HepG2 (cell line): ENCODE data around the gene UBE2H. TPM values are rescaled to one million over a fixed set of nuclear protein-coding genes. Genes with fewer than 3 reads are reported as not detected.
A peak's percentile ranks its signal among the peaks of the same experiment; 100 is the strongest.

Experiments used
- ATAC-seq: fragments of 200-7000 bp; cut with Tn5 transposase; 3 replicates; pipeline ENCODE4 v1.9.1; 2020; ENCODE audit warnings: mild to moderate bottlenecking, moderate library complexity
- BruUV-seq: library from RNA; stranded (reverse); fragments of 400-500 nt; replicated peaks from 2 replicates; lab custom pipeline; 2021; lab: Mats Ljungman, UMichigan
- CTCF ChIA-PET: fragments of 300-600 bp; formaldehyde crosslinking; extraction: SDS; loops from one replicate; lab custom pipeline; 2021; ENCODE audit warnings: low total read pairs, inconsistent platforms, low intra/inter-chr PET ratio; lab: Yijun Ruan, JAX
- POLR2A ChIA-PET: fragments of 350-600 bp; sonication (Branson Sonifier 250); formaldehyde crosslinking; loops from one replicate; lab custom pipeline; 2020; ENCODE audit warnings: antibody characterized with exemption, inconsistent platforms; lab: Yijun Ruan, JAX
- DNase-seq: peaks from one replicate; pipeline ENCODE4 v3.0.0-alpha.2; 2015; ENCODE audit warnings: low spot score
- FAIRE-seq: peaks from 3 replicates; lab custom pipeline; 2011; peaks lifted over from hg19 to GRCh38; lab: Jason Lieb, UNC
- H2AFZ ChIP-seq: one replicate; pipeline ENCODE4 v1.6.1; 2011; ENCODE audit warnings: low read length, inconsistent platforms
- H3K27ac ChIP-seq: fragments of 300-600 bp; 3 replicates; pipeline ENCODE4 v1.8.0; 2011; ENCODE audit warnings: mixed run types, mild to moderate bottlenecking, mixed read lengths, low read length, inconsistent platforms; ENCODE audit not compliant: insufficient read depth; ENCODE audit errors: extremely low read length
- H3K27me3 ChIP-seq, 2 experiments: fragments of 200-600 bp in 1 of 2; 2 replicates in 1 of 2; 3 replicates in 1 of 2; pipeline versions ENCODE4 v1.6.0 to v1.8.0; 2011; ENCODE audit warnings: low read length in 2 of 2, mild to moderate bottlenecking in 2 of 2, moderate library complexity in 2 of 2, inconsistent platforms in 1 of 2; ENCODE audit not compliant: insufficient read depth in 2 of 2, control insufficient read depth in 1 of 2
- H3K36me3 ChIP-seq, 2 experiments: fragments of 200-600 bp in 1 of 2; replicated peaks in 1 of 2; 2 replicates in 1 of 2; 3 replicates in 1 of 2; pipeline versions ENCODE4 v1.5.1 to v1.8.0; 2011; ENCODE audit warnings: low read length in 2 of 2, inconsistent platforms in 1 of 2; ENCODE audit not compliant: insufficient read depth in 2 of 2, control insufficient read depth in 1 of 2
- H3K4me1 ChIP-seq: 2 replicates; pipeline ENCODE4 v1.5.1; 2012; ENCODE audit warnings: low read length, inconsistent platforms; ENCODE audit not compliant: insufficient read depth
- H3K4me2 ChIP-seq: 2 replicates; pipeline ENCODE4 v1.6.0; 2011; ENCODE audit warnings: low read depth, low read length, inconsistent platforms
- H3K4me3 ChIP-seq, 3 experiments: fragments of 200-600 bp in 1 of 3; sonication (generic), shearing (Covaris generic) in 1 of 3; replicated peaks in 1 of 3; 2 replicates each; pipeline ENCODE4 v1.5.1; 2011 to 2016; ENCODE audit warnings: low read length in 3 of 3, inconsistent platforms in 2 of 3, low read depth in 2 of 3, mild to moderate bottlenecking in 2 of 3, control low read depth in 1 of 3, mixed read lengths in 1 of 3; ENCODE audit not compliant: insufficient read depth in 1 of 3
- H3K79me2 ChIP-seq: one replicate; pipeline ENCODE4 v1.6.1; 2011; ENCODE audit warnings: low read length, inconsistent platforms; ENCODE audit not compliant: insufficient read depth
- H3K9ac ChIP-seq: 2 replicates; pipeline ENCODE4 v1.6.0; 2011; ENCODE audit warnings: mild to moderate bottlenecking, low read depth, low read length, inconsistent platforms; ENCODE audit not compliant: insufficient read depth
- H3K9me3 ChIP-seq: 2 replicates; pipeline ENCODE4 v1.5.1; 2012; ENCODE audit warnings: mild to moderate bottlenecking, low read length
- H4K20me1 ChIP-seq: 2 replicates; pipeline ENCODE4 v1.6.0; 2011; ENCODE audit warnings: inconsistent platforms, mild to moderate bottlenecking, low read length, moderate library complexity; ENCODE audit not compliant: insufficient read depth
- FOXK1 ChIP-seq: sonication (generic); formaldehyde crosslinking; IDR thresholded peaks from 2 replicates; pipeline ENCODE4 v1.4.0; 2020; ENCODE audit warnings: low read depth, missing genetic modification reagents, borderline replicate concordance
- GABPA ChIP-seq, 2 experiments: IDR thresholded peaks; 2 replicates each; pipeline ENCODE4 v1.6.1; 2011 to 2016; ENCODE audit warnings: low read depth in 2 of 2, low read length in 1 of 2, missing biosample characterization in 1 of 2, missing genetic modification characterization in 1 of 2
- KLF6 ChIP-seq: IDR thresholded peaks from 2 replicates; pipeline ENCODE4 v1.8.0; 2016; ENCODE audit warnings: missing biosample characterization, missing genetic modification reagents
- TARDBP ChIP-seq: sonication (generic); formaldehyde crosslinking; IDR thresholded peaks from 2 replicates; pipeline ENCODE4 v1.8.0; 2022; ENCODE audit warnings: mild to moderate bottlenecking, missing genetic modification reagents
- TBX3 ChIP-seq: fragments of 450-650 bp; IDR thresholded peaks from 2 replicates; pipeline ENCODE4 v1.6.1; 2017; ENCODE audit warnings: antibody characterized with exemption, mild to moderate bottlenecking, inconsistent platforms, borderline replicate concordance
- YEATS2 ChIP-seq: sonication (generic); formaldehyde crosslinking; IDR thresholded peaks from 2 replicates; pipeline ENCODE4 v1.4.0; 2020; ENCODE audit warnings: missing genetic modification reagents, borderline replicate concordance
- ZBTB8A ChIP-seq: sonication (generic); formaldehyde crosslinking; IDR thresholded peaks from 2 replicates; pipeline ENCODE4 v1.4.0; 2020; ENCODE audit warnings: mild to moderate bottlenecking, low read depth, missing genetic modification reagents, borderline replicate concordance
- ZNF263 ChIP-seq: sonication (generic); formaldehyde crosslinking; IDR thresholded peaks from 2 replicates; pipeline ENCODE4 v1.4.0; 2020; ENCODE audit warnings: missing genetic modification reagents
- ZNF3 ChIP-seq: IDR thresholded peaks from 2 replicates; pipeline ENCODE4 v1.7.0; 2017; ENCODE audit warnings: inconsistent platforms
- ZNF484 ChIP-seq: sonication (generic); formaldehyde crosslinking; IDR thresholded peaks from 2 replicates; pipeline ENCODE4 v1.5.1; 2020; ENCODE audit warnings: mild to moderate bottlenecking, low read depth, missing genetic modification reagents, borderline replicate concordance
- ZNF547 ChIP-seq: sonication (generic); formaldehyde crosslinking; IDR thresholded peaks from 2 replicates; pipeline ENCODE4 v1.5.1; 2020; ENCODE audit warnings: mild to moderate bottlenecking, missing genetic modification reagents
- ZNF850 ChIP-seq: sonication (generic); formaldehyde crosslinking; conservative IDR thresholded peaks from 2 replicates; pipeline ENCODE4 v1.9.0; 2021; ENCODE audit warnings: mild to moderate bottlenecking, missing genetic modification reagents
- WGBS: methylation state at CpG from one replicate; pipeline ENCODE4 v1.1.6; 2017; ENCODE audit warnings: low lambda C conversion rate; 5-methylcytosine and 5-hydroxymethylcytosine counted together
- in situ Hi-C: cut with HindIII; loops from 2 replicates; pipeline ENCODE4 v1.10.0; 2017; ENCODE audit warnings: low pct_unique_long_range_greater_than_20kb; ENCODE audit not compliant: extremely low pct_ligation_motif_present
- intact Hi-C: fragments of 100-400 bp; cut with micrococcal nuclease; formaldehyde crosslinking; loops from one replicate; pipeline ENCODE4 v1.10.0; 2022; ENCODE audit not compliant: unreplicated experiment
- polyA plus RNA-seq, 8 experiments: library from polyadenylated mRNA; depleted of rRNA in 3 of 8; stranded (reverse) in 7 of 8; unstranded in 1 of 8; fragments of >200 nt; fragmentation: Illumina TruSeq in 4 of 8; extraction: Trizol in 4 of 8; gene quantifications; 2 replicates each; pipeline versions ENCODE4 v1.2.1 to v1.2.3, GENCODE V29; 2011 to 2016; ENCODE audit warnings: low read depth in 4 of 8, missing spikeins in 1 of 8, mixed read lengths in 1 of 8; ENCODE audit not compliant: insufficient read depth in 1 of 8
- total RNA-seq, 5 experiments: library from RNA; depleted of rRNA; stranded (reverse); fragments of >200 nt; fragmentation: Illumina TruSeq; extraction: Trizol; gene quantifications; 2 replicates each; pipeline ENCODE4 v1.2.3, GENCODE V29; 2016; ENCODE audit warnings: low read depth in 1 of 5
- TF ChIP-seq, protein P1 (sequence below): sonication (generic); formaldehyde crosslinking; IDR thresholded peaks from 2 replicates; pipeline ENCODE4 v1.5.0; 2020; ENCODE audit warnings: mild to moderate bottlenecking, missing genetic modification reagents
- TF ChIP-seq, protein P2 (sequence below): sonication (generic); formaldehyde crosslinking; IDR thresholded peaks from 2 replicates; pipeline ENCODE4 v1.5.1; 2020; ENCODE audit warnings: mild to moderate bottlenecking, missing genetic modification reagents

Gene UBE2H
- total and polyA plus RNA-seq, 2 of the 13 experiments (the other 11 are each of a cell fraction or from before 2014, with no cell fraction given): 15.5 to 40.1 TPM

DNA sequence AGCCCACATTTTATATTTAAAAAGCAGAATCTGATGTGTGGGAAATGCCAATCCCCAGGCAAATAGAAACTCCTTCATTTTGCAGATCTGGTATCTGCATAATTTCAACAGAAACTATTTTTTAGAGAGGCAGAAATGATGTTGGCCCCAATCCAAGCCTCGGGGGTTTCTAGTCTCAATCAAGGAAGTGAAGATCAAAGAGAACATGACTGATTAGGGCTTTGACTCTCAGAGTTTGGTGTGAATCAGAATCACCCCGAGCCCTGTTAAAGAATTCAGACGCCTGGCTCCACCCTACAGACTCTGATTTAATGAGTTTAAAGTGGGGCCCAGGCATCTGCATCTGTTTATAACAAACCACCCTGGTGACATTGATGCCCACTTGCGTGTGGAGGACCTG is 36.7 kb upstream of the UBE2H start:
- H3K27me3 ChIP-seq: no peaks in the 10 kb centered on the region
- no TSS peak for BruUV-seq
- in situ Hi-C loops (no loop called here), intact Hi-C loops (no loop called here)
- FAIRE-seq (no peak), ATAC-seq (no peak), DNase-seq (no peak)
- no peaks in the 10 kb centered on the region for H4K20me1 ChIP-seq
- no peak overlapping the region for H2AFZ ChIP-seq
- H3K9ac ChIP-seq: no peak overlapping the region
- H3K79me2 ChIP-seq: no peaks in the 10 kb centered on the region
- H3K27ac ChIP-seq: no peak overlapping the region
- no peaks in the 10 kb centered on the region for H3K9me3 ChIP-seq
- POLR2A ChIA-PET: no interaction called here
- CTCF ChIA-PET: no interaction called here
- peak overlapping the region; percentile 21; the same call in 1 of the 2 replicates for H3K4me2 ChIP-seq
- WGBS: 16% methylated on average over 4 of the region's 4 CpGs
- TF ChIP-seq FOXK1 (CRISPR knock-in tag) (no peak), ZNF263 (CRISPR knock-in tag) (peak; percentile 76; the same call in 1 of the 2 replicates)
- H3K4me3 ChIP-seq: no peak overlapping the region
- H3K4me1 ChIP-seq: peaks cover 25% of the 10 kb centered on the region
- H3K36me3 ChIP-seq: no peaks in the 10 kb centered on the region

DNA sequence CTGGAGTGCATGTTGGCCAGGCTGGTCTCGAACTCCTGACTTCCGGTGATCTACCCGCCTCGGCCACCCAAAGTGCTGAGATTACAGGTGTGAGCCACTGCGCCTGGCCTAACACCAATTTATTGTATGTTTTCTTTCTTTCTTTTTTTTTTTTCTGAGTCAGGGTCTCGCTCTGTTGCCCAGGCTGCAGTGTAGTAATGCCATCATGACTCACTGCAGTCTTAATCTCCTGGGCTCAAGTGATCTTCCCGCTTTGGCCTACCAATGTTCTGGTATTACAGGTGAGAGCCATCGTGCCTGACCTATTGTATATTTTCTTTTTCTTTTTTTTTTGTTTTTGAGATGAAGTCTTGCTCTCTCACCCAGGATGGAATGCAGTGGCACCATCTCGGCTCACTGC is 33.8 kb upstream of the UBE2H start:
- Histone ChIP-seq H3K36me3 (no peaks in the 10 kb centered on the region), H3K9ac (no peak overlapping the region), H3K27me3 (no peaks in the 10 kb centered on the region; a peak in 1 of 5 replicates), H4K20me1 (no peaks in the 10 kb centered on the region), H3K4me1 (peaks cover 25% of the 10 kb centered on the region), H3K79me2 (no peaks in the 10 kb centered on the region), H3K9me3 (no peaks in the 10 kb centered on the region), H3K4me2 (no peak overlapping the region), H3K4me3 (no peak overlapping the region), H3K27ac (no peak overlapping the region), H2AFZ (no peak overlapping the region)
- DNase-seq: no peak
- in situ Hi-C loops: no loop called here
- FAIRE-seq: no peak
- no TSS peak for BruUV-seq
- ChIA-PET CTCF (no interaction called here), POLR2A (interaction anchor here (0.6 kb wide), 1 partner anchor 14 kb away, joined by 3 read pairs; no protein-coding TSS in a partner anchor)
- no peak for ATAC-seq
- intact Hi-C loops: no loop called here
- WGBS: 50% methylated on average over 9 of the region's 9 CpGs
- no peak for TF ChIP-seq ZNF3 (CRISPR knock-in tag)
- no peak for TF ChIP-seq TARDBP
- TF ChIP-seq ZNF484 (CRISPR knock-in tag): no peak
- TF ChIP-seq YEATS2 (CRISPR knock-in tag): no peak
- TF ChIP-seq ZNF547 (CRISPR knock-in tag): no peak
- TF ChIP-seq TBX3: no peak
- no peak for TF ChIP-seq GABPA (IDR thresholded peaks at IDR 0.05; ENCODE audit: low read depth, low read length)
- no peak for TF ChIP-seq GABPA (CRISPR knock-in tag; IDR thresholded peaks at IDR 0.05; ENCODE audit: low read depth)
- no peak for TF ChIP-seq KLF6 (CRISPR knock-in tag)
- TF ChIP-seq, protein P1, sequence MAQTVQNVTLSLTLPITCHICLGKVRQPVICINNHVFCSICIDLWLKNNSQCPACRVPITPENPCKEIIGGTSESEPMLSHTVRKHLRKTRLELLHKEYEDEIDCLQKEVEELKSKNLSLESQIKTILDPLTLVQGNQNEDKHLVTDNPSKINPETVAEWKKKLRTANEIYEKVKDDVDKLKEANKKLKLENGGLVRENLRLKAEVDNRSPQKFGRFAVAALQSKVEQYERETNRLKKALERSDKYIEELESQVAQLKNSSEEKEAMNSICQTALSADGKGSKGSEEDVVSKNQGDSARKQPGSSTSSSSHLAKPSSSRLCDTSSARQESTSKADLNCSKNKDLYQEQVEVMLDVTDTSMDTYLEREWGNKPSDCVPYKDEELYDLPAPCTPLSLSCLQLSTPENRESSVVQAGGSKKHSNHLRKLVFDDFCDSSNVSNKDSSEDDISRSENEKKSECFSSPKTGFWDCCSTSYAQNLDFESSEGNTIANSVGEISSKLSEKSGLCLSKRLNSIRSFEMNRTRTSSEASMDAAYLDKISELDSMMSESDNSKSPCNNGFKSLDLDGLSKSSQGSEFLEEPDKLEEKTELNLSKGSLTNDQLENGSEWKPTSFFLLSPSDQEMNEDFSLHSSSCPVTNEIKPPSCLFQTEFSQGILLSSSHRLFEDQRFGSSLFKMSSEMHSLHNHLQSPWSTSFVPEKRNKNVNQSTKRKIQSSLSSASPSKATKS (CRISPR knock-in tag): no peak
- TF ChIP-seq ZNF850 (CRISPR knock-in tag): no peak
- TF ChIP-seq FOXK1 (CRISPR knock-in tag): no peak
- TF ChIP-seq, protein P2, sequence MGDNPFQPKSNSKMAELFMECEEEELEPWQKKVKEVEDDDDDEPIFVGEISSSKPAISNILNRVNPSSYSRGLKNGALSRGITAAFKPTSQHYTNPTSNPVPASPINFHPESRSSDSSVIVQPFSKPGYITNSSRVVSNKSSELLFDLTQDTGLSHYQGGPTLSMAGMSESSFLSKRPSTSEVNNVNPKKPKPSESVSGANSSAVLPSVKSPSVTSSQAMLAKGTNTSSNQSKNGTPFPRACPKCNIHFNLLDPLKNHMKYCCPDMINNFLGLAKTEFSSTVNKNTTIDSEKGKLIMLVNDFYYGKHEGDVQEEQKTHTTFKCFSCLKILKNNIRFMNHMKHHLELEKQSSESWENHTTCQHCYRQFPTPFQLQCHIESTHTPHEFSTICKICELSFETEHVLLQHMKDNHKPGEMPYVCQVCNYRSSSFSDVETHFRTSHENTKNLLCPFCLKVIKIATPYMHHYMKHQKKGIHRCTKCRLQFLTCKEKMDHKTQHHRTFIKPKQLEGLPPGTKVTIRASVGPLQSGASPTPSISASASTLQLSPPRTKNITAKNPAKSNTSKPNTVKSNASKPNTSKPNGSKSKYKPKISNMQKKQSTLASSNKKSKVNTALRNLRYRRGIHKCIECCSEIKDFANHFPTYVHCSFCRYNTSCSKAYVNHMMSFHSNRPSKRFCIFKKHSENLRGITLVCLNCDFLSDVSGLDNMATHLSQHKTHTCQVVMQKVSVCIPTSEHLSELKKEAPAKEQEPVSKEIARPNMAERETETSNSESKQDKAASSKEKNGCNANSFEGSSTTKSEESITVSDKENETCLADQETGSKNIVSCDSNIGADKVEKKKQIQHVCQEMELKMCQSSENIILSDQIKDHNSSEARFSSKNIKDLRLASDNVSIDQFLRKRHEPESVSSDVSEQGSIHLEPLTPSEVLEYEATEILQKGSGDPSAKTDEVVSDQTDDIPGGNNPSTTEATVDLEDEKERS: no peak
- TF ChIP-seq ZBTB8A (CRISPR knock-in tag): no peak
